Erythroblast (primary cell): ENCODE data around the gene LRIT3.

Experiments
- GATA1 ChIP-seq: IDR thresholded peaks from 2 replicates; pipeline ENCODE4 v1.6.1; 2011; ENCODE audit warnings: low read depth, mild to moderate bottlenecking, control low read depth, low read length, moderate library complexity
- POLR2A ChIP-seq: IDR thresholded peaks from 2 replicates; pipeline ENCODE4 v1.6.1; 2011; ENCODE audit warnings: mild to moderate bottlenecking, low read length

GRCh38 chr4:109818268-109818667, 29.6 kb upstream of the LRIT3 start:
- TF ChIP-seq POLR2A: no peak
- no peak for TF ChIP-seq GATA1
